H1 (cell line): ENCODE measurements around the gene CTAG1A. TPM values are rescaled to one million over a fixed set of nuclear protein-coding genes. Genes with fewer than 3 reads are reported as not detected.

Experiments used
- ASH2L ChIP-seq: fragments of 200-600, 300-600 bp; sonication (generic); IDR thresholded peaks from one replicate; pipeline ENCODE4 v1.7.1; 2017; ENCODE audit warnings: low read length
- BCL11A ChIP-seq, 2 experiments: IDR thresholded peaks; one replicate each; pipeline ENCODE4 v1.6.1; 2011; ENCODE audit warnings: low read depth in 2 of 2, low read length in 2 of 2, mild to moderate bottlenecking in 2 of 2
- CHD1 ChIP-seq: IDR thresholded peaks from 2 replicates; pipeline ENCODE4 v1.6.1; 2012; ENCODE audit warnings: low read depth, low read length, improper control_type of control experiment
- JUN ChIP-seq: IDR thresholded peaks from 2 replicates; pipeline ENCODE4 v1.6.1; 2011; ENCODE audit warnings: low read depth, mild to moderate bottlenecking, improper control_type of control experiment, low read length
- MAX ChIP-seq: IDR thresholded peaks from 2 replicates; pipeline ENCODE4 v1.6.1; 2012; ENCODE audit warnings: inconsistent platforms
- SIX5 ChIP-seq: IDR thresholded peaks from 2 replicates; pipeline ENCODE4 v1.6.1; 2011; ENCODE audit warnings: mild to moderate bottlenecking, low read depth, low read length
- TAF7 ChIP-seq: optimal IDR thresholded peaks from 2 replicates; pipeline ENCODE3; 2011; ENCODE audit warnings: low read depth, mild to moderate bottlenecking, inconsistent platforms, low read length, moderate library complexity, borderline replicate concordance
- polyA plus RNA-seq, 7 experiments: library from polyadenylated mRNA; depleted of rRNA in 3 of 7; stranded (reverse) in 5 of 7; unstranded in 2 of 7; fragments of >200 nt in 5 of 7; fragments of 200-250 nt in 2 of 7; gene quantifications; 1 replicate in 5 of 7; 2 replicates in 1 of 7; 4 replicates in 1 of 7; pipeline versions ENCODE4 v1.2.1 to v1.2.3, GENCODE V29; 2011 to 2013; ENCODE audit warnings: missing spikeins in 2 of 7, mixed read lengths in 2 of 7
- total RNA-seq: library from RNA; stranded (reverse); fragmentation: NEBNext Ultra II Directional; extraction: Animal tissue kit (Norgen Biotek cat#: 25700); gene quantifications from 2 replicates; pipeline ENCODE4 v1.2.1, GENCODE V29; 2021

CTAG1A gene
- total and polyA plus RNA-seq, 2 of the 8 experiments (the other 6 are each of a cell fraction or from before 2014, with no cell fraction given): not detected

GRCh38 chrX:154593201-154593600 lies 8.3 kb downstream of the CTAG1A start (continued):
- TF ChIP-seq MAX: no peak
- no peak for TF ChIP-seq BCL11A (IDR thresholded peaks at IDR 0.05; ENCODE audit: low read depth in 2 of 2, low read length in 2 of 2)
- TF ChIP-seq CHD1: no peak
- no peak for TF ChIP-seq JUN
- no peak for TF ChIP-seq TAF7
- TF ChIP-seq SIX5: no peak
- no peak for TF ChIP-seq ASH2L
- TF ChIP-seq, all 59 proteins: peak for 0
